Hepatocyte (in vitro differentiated cells): ENCODE results near the gene LRSAM1.

Source experiments
- EZH2 ChIP-seq: fragments of 200-600 bp; sonication (generic); IDR thresholded peaks from 2 replicates; pipeline ENCODE4 v1.6.1; 2016; ENCODE audit warnings: antibody characterized with exemption, mild to moderate bottlenecking, borderline replicate concordance
- EZH2phosphoT487 ChIP-seq: fragments of 200-600 bp; sonication (generic); IDR thresholded peaks from one replicate; pipeline ENCODE4 v1.6.1; 2018; ENCODE audit warnings: antibody characterized with exemption, mild to moderate bottlenecking, low read depth, moderate library complexity; ENCODE audit not compliant: unreplicated experiment, severe bottlenecking
- TF ChIP-seq, protein P1 (sequence below): fragments of 200-600 bp; sonication (generic); IDR thresholded peaks from 2 replicates; pipeline ENCODE4 v1.5.1; 2016; ENCODE audit warnings: antibody characterized with exemption, mild to moderate bottlenecking; ENCODE audit not compliant: poor library complexity

DNA sequence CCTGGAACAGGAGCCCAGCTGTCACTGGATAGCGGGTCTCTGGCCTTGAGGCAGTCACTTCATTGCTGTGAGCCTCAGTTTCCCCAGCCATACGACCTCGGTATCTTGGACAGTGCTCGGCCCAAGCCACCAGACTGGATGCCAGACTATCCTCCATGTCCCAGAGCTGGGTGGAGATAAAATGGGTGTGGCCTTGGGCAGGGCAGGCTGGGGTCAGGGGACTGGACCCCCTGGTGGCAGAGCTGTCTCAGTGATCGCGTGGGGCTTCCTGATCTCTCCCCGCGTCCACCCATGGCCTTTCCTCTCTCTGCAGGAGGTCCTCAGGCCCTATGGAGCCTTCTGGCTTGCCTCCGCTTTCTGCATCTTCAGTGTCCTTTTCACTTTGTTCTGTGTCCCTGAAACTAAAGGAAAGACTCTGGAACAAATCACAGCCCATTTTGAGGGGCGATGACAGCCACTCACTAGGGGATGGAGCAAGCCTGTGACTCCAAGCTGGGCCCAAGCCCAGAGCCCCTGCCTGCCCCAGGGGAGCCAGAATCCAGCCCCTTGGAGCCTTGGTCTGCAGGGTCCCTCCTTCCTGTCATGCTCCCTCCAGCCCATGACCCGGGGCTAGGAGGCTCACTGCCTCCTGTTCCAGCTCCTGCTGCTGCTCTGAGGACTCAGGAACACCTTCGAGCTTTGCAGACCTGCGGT lies 44.4 kb upstream of the LRSAM1 start:
- TF ChIP-seq, protein P1, sequence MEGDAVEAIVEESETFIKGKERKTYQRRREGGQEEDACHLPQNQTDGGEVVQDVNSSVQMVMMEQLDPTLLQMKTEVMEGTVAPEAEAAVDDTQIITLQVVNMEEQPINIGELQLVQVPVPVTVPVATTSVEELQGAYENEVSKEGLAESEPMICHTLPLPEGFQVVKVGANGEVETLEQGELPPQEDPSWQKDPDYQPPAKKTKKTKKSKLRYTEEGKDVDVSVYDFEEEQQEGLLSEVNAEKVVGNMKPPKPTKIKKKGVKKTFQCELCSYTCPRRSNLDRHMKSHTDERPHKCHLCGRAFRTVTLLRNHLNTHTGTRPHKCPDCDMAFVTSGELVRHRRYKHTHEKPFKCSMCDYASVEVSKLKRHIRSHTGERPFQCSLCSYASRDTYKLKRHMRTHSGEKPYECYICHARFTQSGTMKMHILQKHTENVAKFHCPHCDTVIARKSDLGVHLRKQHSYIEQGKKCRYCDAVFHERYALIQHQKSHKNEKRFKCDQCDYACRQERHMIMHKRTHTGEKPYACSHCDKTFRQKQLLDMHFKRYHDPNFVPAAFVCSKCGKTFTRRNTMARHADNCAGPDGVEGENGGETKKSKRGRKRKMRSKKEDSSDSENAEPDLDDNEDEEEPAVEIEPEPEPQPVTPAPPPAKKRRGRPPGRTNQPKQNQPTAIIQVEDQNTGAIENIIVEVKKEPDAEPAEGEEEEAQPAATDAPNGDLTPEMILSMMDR, result no peak
- TF ChIP-seq EZH2 (no peak), EZH2phosphoT487 (no peak)
